Measurements from ENCODE around the gene HOXB6.

Gene HOXB6

GRCh38 chr17:48571826-48572417, 32.9 kb downstream of the HOXB6 start:
- Mint-ChIP-seq H3K4me3 (no peak overlapping the region), H3K9me3 (no peaks in the 10 kb centered on the region), H3K27ac (no peak overlapping the region), H3K4me1 (ENCODE audit: low read depth) (peaks cover 18% of the 10 kb centered on the region), H3K27me3 (ENCODE audit: low read depth) (peaks cover 26% of the 10 kb centered on the region), H3K36me3 (ENCODE audit: low read depth) (peaks cover 16% of the 10 kb centered on the region)
- DNase-seq (ENCODE audit: low spot score): no peak

- Mint-ChIP-seq H3K4me1 (ENCODE audit: low read depth) (peaks cover 13% of the 10 kb centered on the region), H3K9me3 (no peaks in the 10 kb centered on the region), H3K27ac (no peak overlapping the region), H3K36me3 (ENCODE audit: low read depth) (peaks cover 16% of the 10 kb centered on the region), H3K27me3 (ENCODE audit: low read depth) (peaks cover 26% of the 10 kb centered on the region), H3K4me3 (no peak overlapping the region)
- no peak for DNase-seq (ENCODE audit: low spot score)
Measured at GRCh38 chr17:48571024-48571818, 33.6 kb downstream of the HOXB6 start.

GRCh38 chr17:48570325-48571023, 34.3 kb downstream of the HOXB6 start:
- H3K27ac Mint-ChIP-seq: no peak overlapping the region
- H3K9me3 Mint-ChIP-seq: no peaks in the 10 kb centered on the region

GRCh38 chr17:48569674-48570324, 35.0 kb downstream of the HOXB6 start:
- Mint-ChIP-seq H3K4me1 (ENCODE audit: low read depth) (peaks cover 7% of the 10 kb centered on the region), H3K27me3 (ENCODE audit: low read depth) (peaks cover 29% of the 10 kb centered on the region), H3K27ac (no peak overlapping the region), H3K9me3 (no peaks in the 10 kb centered on the region), H3K4me3 (no peak overlapping the region), H3K36me3 (ENCODE audit: low read depth) (peaks cover 13% of the 10 kb centered on the region)
- no peak for DNase-seq (ENCODE audit: low spot score)

More at GRCh38 chr17:48570325-48571023, 34.3 kb downstream of the HOXB6 start:
- Mint-ChIP-seq H3K4me1 (ENCODE audit: low read depth) (peaks cover 9% of the 10 kb centered on the region), H3K27me3 (ENCODE audit: low read depth) (peaks cover 26% of the 10 kb centered on the region), H3K4me3 (no peak overlapping the region), H3K36me3 (ENCODE audit: low read depth) (peaks cover 12% of the 10 kb centered on the region)
- DNase-seq (ENCODE audit: low spot score): no peak

- no peak overlapping the region for H3K27ac Mint-ChIP-seq
- H3K27me3 Mint-ChIP-seq (ENCODE audit: low read depth): peaks cover 29% of the 10 kb centered on the region
- H3K9me3 Mint-ChIP-seq: no peaks in the 10 kb centered on the region
- no peak overlapping the region for H3K4me3 Mint-ChIP-seq
- DNase-seq (ENCODE audit: low spot score): no peak
- peaks cover 15% of the 10 kb centered on the region for H3K36me3 Mint-ChIP-seq (ENCODE audit: low read depth)
- peaks cover 7% of the 10 kb centered on the region for H3K4me1 Mint-ChIP-seq (ENCODE audit: low read depth)
Measured at GRCh38 chr17:48569240-48569582, 35.6 kb downstream of the HOXB6 start.

- no peak overlapping the region for H3K27ac Mint-ChIP-seq
- peaks cover 7% of the 10 kb centered on the region for H3K4me1 Mint-ChIP-seq (ENCODE audit: low read depth)
- H3K9me3 Mint-ChIP-seq: no peaks in the 10 kb centered on the region
- no peak for DNase-seq (ENCODE audit: low spot score)
- H3K4me3 Mint-ChIP-seq: peak overlapping the region; percentile 21
- peaks cover 29% of the 10 kb centered on the region for H3K27me3 Mint-ChIP-seq (ENCODE audit: low read depth)
- H3K36me3 Mint-ChIP-seq (ENCODE audit: low read depth): peaks cover 15% of the 10 kb centered on the region
Measured at GRCh38 chr17:48568499-48569239, 36.1 kb downstream of the HOXB6 start.

GRCh38 chr17:48567646-48568354, 37.0 kb downstream of the HOXB6 start:
- Mint-ChIP-seq H3K27ac (no peak overlapping the region), H3K27me3 (ENCODE audit: low read depth) (peaks cover 33% of the 10 kb centered on the region), H3K36me3 (ENCODE audit: low read depth) (peaks cover 12% of the 10 kb centered on the region), H3K4me3 (no peak overlapping the region), H3K9me3 (no peaks in the 10 kb centered on the region), H3K4me1 (ENCODE audit: low read depth) (peaks cover 5% of the 10 kb centered on the region)
- no peak for DNase-seq (ENCODE audit: low spot score)

- peaks cover 35% of the 10 kb centered on the region for H3K27me3 Mint-ChIP-seq (ENCODE audit: low read depth)
- DNase-seq (ENCODE audit: low spot score): no peak
- no peak overlapping the region for H3K27ac Mint-ChIP-seq
- peaks cover 8% of the 10 kb centered on the region for H3K4me1 Mint-ChIP-seq (ENCODE audit: low read depth)
- no peak overlapping the region for H3K4me3 Mint-ChIP-seq
- no peaks in the 10 kb centered on the region for H3K9me3 Mint-ChIP-seq
- peaks cover 10% of the 10 kb centered on the region for H3K36me3 Mint-ChIP-seq (ENCODE audit: low read depth)
Measured at GRCh38 chr17:48567209-48567608, 37.6 kb downstream of the HOXB6 start.

- no peak overlapping the region for H3K4me3 Mint-ChIP-seq
- peaks cover 10% of the 10 kb centered on the region for H3K4me1 Mint-ChIP-seq (ENCODE audit: low read depth)
- DNase-seq (ENCODE audit: low spot score): no peak
- peaks cover 35% of the 10 kb centered on the region for H3K27me3 Mint-ChIP-seq (ENCODE audit: low read depth)
- H3K27ac Mint-ChIP-seq: no peak overlapping the region
- H3K36me3 Mint-ChIP-seq (ENCODE audit: low read depth): peaks cover 9% of the 10 kb centered on the region
- H3K9me3 Mint-ChIP-seq: no peaks in the 10 kb centered on the region
Measured at GRCh38 chr17:48566717-48567116, 38.1 kb downstream of the HOXB6 start.

GRCh38 chr17:48565925-48566710, 38.7 kb downstream of the HOXB6 start:
- Mint-ChIP-seq H3K9me3 (no peaks in the 10 kb centered on the region), H3K4me1 (ENCODE audit: low read depth) (peaks cover 13% of the 10 kb centered on the region), H3K27me3 (ENCODE audit: low read depth) (peaks cover 36% of the 10 kb centered on the region), H3K4me3 (no peak overlapping the region), H3K27ac (no peak overlapping the region), H3K36me3 (ENCODE audit: low read depth) (peaks cover 8% of the 10 kb centered on the region)
- no peak for DNase-seq (ENCODE audit: low spot score)

GRCh38 chr17:48565022-48565554, 39.7 kb downstream of the HOXB6 start:
- H3K27me3 Mint-ChIP-seq (ENCODE audit: low read depth): peaks cover 33% of the 10 kb centered on the region
- peaks cover 16% of the 10 kb centered on the region for H3K4me1 Mint-ChIP-seq (ENCODE audit: low read depth)
- no peak overlapping the region for H3K27ac Mint-ChIP-seq

More at GRCh38 chr17:48565022-48565554, 39.7 kb downstream of the HOXB6 start:
- no peak for DNase-seq (ENCODE audit: low spot score)
- Mint-ChIP-seq H3K4me3 (no peak overlapping the region), H3K36me3 (ENCODE audit: low read depth) (peaks cover 8% of the 10 kb centered on the region), H3K9me3 (no peaks in the 10 kb centered on the region)
